ENCODE data around the gene CAT.

CAT gene

GRCh38 chr11:34488855-34489557 is 50.3 kb downstream of the CAT start:
- no peaks in the 10 kb centered on the region for H3K9me2 ChIP-seq (replicated peaks; ENCODE audit: insufficient read depth, low read length)
- H3K36me3 ChIP-seq (ENCODE audit: low read length) = no peaks in the 10 kb centered on the region
- H4K20me1 ChIP-seq (ENCODE audit: low read depth, low read length) = no peaks in the 10 kb centered on the region
- no peaks in the 10 kb centered on the region for H3F3A ChIP-seq (ENCODE audit: insufficient read depth)
- H3K79me2 ChIP-seq (ENCODE audit: insufficient read depth, low read length) = no peaks in the 10 kb centered on the region
- H3K4me3 ChIP-seq (ENCODE audit: insufficient read depth, low read length, poor library complexity, severe bottlenecking) = no peak overlapping the region
- no peaks in the 10 kb centered on the region for H3K9me3 ChIP-seq (ENCODE audit: insufficient read depth, low read length)
- H3K27me3 ChIP-seq (ENCODE audit: low read length) = no peaks in the 10 kb centered on the region
- H2AFZ ChIP-seq (ENCODE audit: low read depth, low read length, severe bottlenecking) = no peak overlapping the region
- no peak overlapping the region for H3K4me2 ChIP-seq (ENCODE audit: low read depth, low read length, poor library complexity, severe bottlenecking)
- H3K27ac ChIP-seq (ENCODE audit: low read depth, low read length) = no peak overlapping the region
- no peak overlapping the region for H3K9ac ChIP-seq (ENCODE audit: low read length)
- TF ChIP-seq EZH2phosphoT487 (conservative IDR thresholded peaks at IDR 0.05; ENCODE audit: low read length) (no peak), CTCF (IDR thresholded peaks at IDR 0.05; ENCODE audit: insufficient read depth, low read length, poor library complexity, severe bottlenecking) (no peak)

GRCh38 chr11:34490304-34490703 is 51.6 kb downstream of the CAT start:
- no peak overlapping the region for H3K9ac ChIP-seq (ENCODE audit: low read length)
- no peak overlapping the region for H3K4me3 ChIP-seq (ENCODE audit: insufficient read depth, low read length, poor library complexity, severe bottlenecking)
- H3K27me3 ChIP-seq (ENCODE audit: low read length) = no peaks in the 10 kb centered on the region
- H3K79me2 ChIP-seq (ENCODE audit: insufficient read depth, low read length) = no peaks in the 10 kb centered on the region
- H3K9me3 ChIP-seq (ENCODE audit: insufficient read depth, low read length) = no peaks in the 10 kb centered on the region
- H3K4me2 ChIP-seq (ENCODE audit: low read depth, low read length, poor library complexity, severe bottlenecking) = no peak overlapping the region
- H4K20me1 ChIP-seq (ENCODE audit: low read depth, low read length) = no peaks in the 10 kb centered on the region
- no peak overlapping the region for H3K27ac ChIP-seq (ENCODE audit: low read depth, low read length)
- H3K36me3 ChIP-seq (ENCODE audit: low read length) = no peaks in the 10 kb centered on the region
- H2AFZ ChIP-seq (ENCODE audit: low read depth, low read length, severe bottlenecking) = no peak overlapping the region
- H3F3A ChIP-seq (ENCODE audit: insufficient read depth) = no peaks in the 10 kb centered on the region
- no peaks in the 10 kb centered on the region for H3K9me2 ChIP-seq (replicated peaks; ENCODE audit: insufficient read depth, low read length)
- TF ChIP-seq EZH2phosphoT487 (conservative IDR thresholded peaks at IDR 0.05; ENCODE audit: low read length) (no peak), CTCF (IDR thresholded peaks at IDR 0.05; ENCODE audit: insufficient read depth, low read length, poor library complexity, severe bottlenecking) (no peak)

- H3K4me2 ChIP-seq (ENCODE audit: low read depth, low read length, poor library complexity, severe bottlenecking) = no peak overlapping the region
- H3K36me3 ChIP-seq (ENCODE audit: low read length) = no peaks in the 10 kb centered on the region
- no peaks in the 10 kb centered on the region for H3K79me2 ChIP-seq (ENCODE audit: insufficient read depth, low read length)
- H3K9me3 ChIP-seq (ENCODE audit: insufficient read depth, low read length) = no peaks in the 10 kb centered on the region
- no peaks in the 10 kb centered on the region for H3K27me3 ChIP-seq (ENCODE audit: low read length)
- no peaks in the 10 kb centered on the region for H4K20me1 ChIP-seq (ENCODE audit: low read depth, low read length)
- no peaks in the 10 kb centered on the region for H3K9me2 ChIP-seq (replicated peaks; ENCODE audit: insufficient read depth, low read length)
- no peak overlapping the region for H3K9ac ChIP-seq (ENCODE audit: low read length)
- H3F3A ChIP-seq (ENCODE audit: insufficient read depth) = no peaks in the 10 kb centered on the region
- TF ChIP-seq CTCF (IDR thresholded peaks at IDR 0.05; ENCODE audit: insufficient read depth, low read length, poor library complexity, severe bottlenecking) = peak; percentile 54
- TF ChIP-seq EZH2phosphoT487 (conservative IDR thresholded peaks at IDR 0.05; ENCODE audit: low read length) = no peak
- no peak overlapping the region for H3K4me3 ChIP-seq (ENCODE audit: insufficient read depth, low read length, poor library complexity, severe bottlenecking)
- no peak overlapping the region for H3K27ac ChIP-seq (ENCODE audit: low read depth, low read length)
- no peak overlapping the region for H2AFZ ChIP-seq (ENCODE audit: low read depth, low read length, severe bottlenecking)
Measured at GRCh38 chr11:34492806-34493414, 54.2 kb downstream of the CAT start.
